Fibroblast of mammary gland (primary cell): Measurements from ENCODE around the gene LGALS9.

ENCODE experiments used
- DNase-seq: peaks from one replicate; pipeline ENCODE4 v3.0.0-alpha.2; 2010; ENCODE audit warnings: low read depth
- H3K4me3 ChIP-seq: 2 replicates; pipeline ENCODE4 v1.5.1; 2011; ENCODE audit warnings: low read depth, mild to moderate bottlenecking, low read length, moderate library complexity; ENCODE audit not compliant: control insufficient read depth
- TF ChIP-seq, protein P1 (sequence below): conservative IDR thresholded peaks from 2 replicates; pipeline ENCODE4 v1.5.1; 2011; ENCODE audit warnings: low read depth, low read length, inconsistent platforms; ENCODE audit not compliant: control insufficient read depth, insufficient read depth

The LGALS9 gene

DNA sequence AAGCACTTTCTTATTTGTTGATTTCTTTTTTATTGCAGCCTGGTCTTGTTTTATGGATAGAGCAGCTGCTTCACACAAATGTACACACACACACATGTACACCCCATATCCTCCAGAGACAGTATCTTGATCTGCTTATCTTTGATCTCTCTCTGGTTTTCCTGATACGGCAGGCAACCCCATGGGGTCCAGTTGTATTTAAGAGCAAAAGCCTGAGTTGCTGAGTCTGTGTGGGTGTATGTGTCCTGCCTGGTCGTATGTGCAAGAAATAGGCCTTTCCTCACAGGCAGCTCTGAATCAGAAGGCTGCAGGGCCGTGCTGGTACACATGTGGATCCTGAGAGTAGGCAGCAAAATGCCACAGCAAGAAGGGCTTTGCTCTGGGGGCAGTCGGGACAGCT is 14.6 kb upstream of the LGALS9 start:
- TF ChIP-seq, protein P1, sequence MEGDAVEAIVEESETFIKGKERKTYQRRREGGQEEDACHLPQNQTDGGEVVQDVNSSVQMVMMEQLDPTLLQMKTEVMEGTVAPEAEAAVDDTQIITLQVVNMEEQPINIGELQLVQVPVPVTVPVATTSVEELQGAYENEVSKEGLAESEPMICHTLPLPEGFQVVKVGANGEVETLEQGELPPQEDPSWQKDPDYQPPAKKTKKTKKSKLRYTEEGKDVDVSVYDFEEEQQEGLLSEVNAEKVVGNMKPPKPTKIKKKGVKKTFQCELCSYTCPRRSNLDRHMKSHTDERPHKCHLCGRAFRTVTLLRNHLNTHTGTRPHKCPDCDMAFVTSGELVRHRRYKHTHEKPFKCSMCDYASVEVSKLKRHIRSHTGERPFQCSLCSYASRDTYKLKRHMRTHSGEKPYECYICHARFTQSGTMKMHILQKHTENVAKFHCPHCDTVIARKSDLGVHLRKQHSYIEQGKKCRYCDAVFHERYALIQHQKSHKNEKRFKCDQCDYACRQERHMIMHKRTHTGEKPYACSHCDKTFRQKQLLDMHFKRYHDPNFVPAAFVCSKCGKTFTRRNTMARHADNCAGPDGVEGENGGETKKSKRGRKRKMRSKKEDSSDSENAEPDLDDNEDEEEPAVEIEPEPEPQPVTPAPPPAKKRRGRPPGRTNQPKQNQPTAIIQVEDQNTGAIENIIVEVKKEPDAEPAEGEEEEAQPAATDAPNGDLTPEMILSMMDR, result no peak
- no peak overlapping the region for H3K4me3 ChIP-seq
- no peak for DNase-seq

DNA sequence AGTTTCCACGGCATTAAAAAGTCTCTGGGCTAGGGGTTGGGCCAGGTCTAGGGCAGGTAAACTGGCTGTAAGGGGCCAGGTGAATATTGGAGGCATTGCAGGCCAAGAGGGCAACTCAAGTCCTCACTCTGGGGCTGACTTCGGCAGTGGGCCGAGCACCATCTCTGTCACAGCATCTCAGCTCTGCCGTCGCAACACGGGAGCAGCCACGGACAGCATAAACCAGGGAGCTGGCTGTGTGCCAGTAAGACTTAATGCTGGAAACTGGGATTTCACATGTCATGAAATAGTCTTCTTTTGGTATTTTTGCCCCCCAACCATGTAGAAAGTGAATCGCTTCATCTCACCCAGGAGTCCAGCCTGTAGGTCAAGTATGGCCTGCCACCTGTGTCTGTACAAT is 12.6 kb upstream of the LGALS9 start:
- H3K4me3 ChIP-seq, result no peak overlapping the region
- TF ChIP-seq, protein P1, result no peak
- no peak for DNase-seq

GRCh38 chr17:27620721-27621120 is 10.3 kb upstream of the LGALS9 start:
- DNase-seq, result no peak
- TF ChIP-seq, protein P1, result no peak

DNA sequence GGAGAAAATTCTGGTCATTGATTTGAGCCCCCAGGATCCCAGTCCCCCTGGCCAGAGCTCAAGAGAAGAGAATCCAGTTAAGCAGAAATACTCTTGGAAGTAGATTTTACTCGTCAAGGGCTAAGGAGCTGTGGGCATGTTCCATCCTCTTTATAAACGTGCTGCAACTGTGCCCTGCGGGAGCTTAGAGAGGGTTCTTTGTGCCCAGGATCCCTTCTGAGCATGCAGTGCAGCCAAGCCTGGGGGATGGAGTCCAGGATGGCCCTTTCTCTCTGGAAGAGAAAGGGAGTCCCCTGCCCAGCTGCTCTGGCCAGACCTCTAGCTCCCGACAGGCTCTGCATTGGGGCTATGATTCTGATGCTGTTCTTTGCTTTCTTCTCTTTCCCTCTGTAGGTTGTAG is 9.5 kb upstream of the LGALS9 start:
- no peak for DNase-seq
- H3K4me3 ChIP-seq, result no peak overlapping the region

More at GRCh38 chr17:27620721-27621120, 10.3 kb upstream of the LGALS9 start:
- H3K4me3 ChIP-seq, result no peak overlapping the region

GRCh38 chr17:27621942-27622559 is 8.9 kb upstream of the LGALS9 start:
- TF ChIP-seq, protein P1, result no peak
- no peak for DNase-seq
- no peak overlapping the region for H3K4me3 ChIP-seq

More for the DNA sequence above, 9.5 kb upstream of the LGALS9 start:
- TF ChIP-seq, protein P1, result no peak

GRCh38 chr17:27622986-27623385 is 8.0 kb upstream of the LGALS9 start:
- TF ChIP-seq, protein P1, result no peak
- no peak for DNase-seq
- H3K4me3 ChIP-seq, result no peak overlapping the region

DNA sequence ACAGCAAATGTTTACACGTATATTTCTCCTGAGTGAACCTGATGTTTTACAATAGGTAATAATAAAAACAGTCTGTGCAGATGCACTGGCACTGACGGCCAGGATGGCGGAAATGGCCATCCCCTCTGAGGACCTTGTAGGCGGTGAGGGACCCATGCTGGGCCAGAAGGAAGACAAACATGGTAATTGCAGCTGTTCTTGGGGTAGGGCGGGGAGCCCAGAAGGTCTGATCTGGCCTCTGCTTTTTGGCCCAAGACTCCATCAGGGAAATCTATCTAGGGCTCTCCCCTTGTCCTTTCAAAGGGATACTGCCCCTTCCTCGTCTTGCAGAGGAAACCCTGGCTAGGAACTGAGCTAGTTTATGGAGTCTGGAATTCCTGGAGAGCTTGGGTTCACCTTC is 7.4 kb upstream of the LGALS9 start:
- TF ChIP-seq, protein P1, result no peak
- no peak overlapping the region for H3K4me3 ChIP-seq
- no peak for DNase-seq
